Glutamatergic neuron (in vitro differentiated cells): Measurements from ENCODE around the gene FTHL17. TPM values are rescaled to one million over a fixed set of nuclear protein-coding genes. Genes with fewer than 3 reads are reported as not detected.

Source experiments
- DNase-seq: peaks from one replicate; pipeline ENCODE4 v3.0.0; 2022
- H3K27ac Mint-ChIP-seq: one replicate; pipeline ENCODE4 v1.8.0; 2020; ENCODE audit warnings: mild to moderate bottlenecking, mixed read lengths, inconsistent platforms; ENCODE audit not compliant: unreplicated experiment
- H3K27me3 Mint-ChIP-seq: one replicate; pipeline ENCODE4 v1.8.0; 2020; ENCODE audit warnings: mild to moderate bottlenecking, moderate library complexity, mixed read lengths, inconsistent platforms; ENCODE audit not compliant: unreplicated experiment
- H3K36me3 Mint-ChIP-seq: one replicate; pipeline ENCODE4 v1.8.0; 2020; ENCODE audit warnings: mild to moderate bottlenecking, mixed read lengths, inconsistent platforms; ENCODE audit not compliant: unreplicated experiment
- H3K4me1 Mint-ChIP-seq: one replicate; pipeline ENCODE4 v1.8.0; 2020; ENCODE audit warnings: mild to moderate bottlenecking, low read depth, mixed read lengths, inconsistent platforms; ENCODE audit not compliant: unreplicated experiment
- H3K4me3 Mint-ChIP-seq: one replicate; pipeline ENCODE4 v1.8.0; 2020; ENCODE audit warnings: mild to moderate bottlenecking, mixed read lengths, inconsistent platforms; ENCODE audit not compliant: unreplicated experiment
- H3K9me3 Mint-ChIP-seq: one replicate; pipeline ENCODE4 v1.8.0; 2020; ENCODE audit warnings: mild to moderate bottlenecking, moderate library complexity, mixed read lengths, inconsistent platforms; ENCODE audit not compliant: unreplicated experiment
- long read RNA-seq: library from polyadenylated mRNA; unstranded; transcript quantifications from one replicate; pipeline ENCODE4 v2.0.0, GENCODE V29; 2020; ENCODE audit not compliant: unreplicated experiment
- total RNA-seq: library from RNA; stranded (reverse); fragmentation: NEBNext Ultra II Directional; extraction: Animal tissue kit (Norgen Biotek cat#: 25700); gene quantifications from one replicate; pipeline ENCODE4 v1.2.1, GENCODE V29; 2021; ENCODE audit not compliant: unreplicated experiment
- TF ChIP-seq, protein P1 (sequence below): fragments of 200-600 bp; sonication (generic); IDR thresholded peaks from one replicate; pipeline ENCODE4 v1.5.0; 2021; ENCODE audit not compliant: partially characterized antibody, unreplicated experiment

The FTHL17 gene
- not detected for total RNA-seq
- long read RNA-seq: 0 reads

DNA sequence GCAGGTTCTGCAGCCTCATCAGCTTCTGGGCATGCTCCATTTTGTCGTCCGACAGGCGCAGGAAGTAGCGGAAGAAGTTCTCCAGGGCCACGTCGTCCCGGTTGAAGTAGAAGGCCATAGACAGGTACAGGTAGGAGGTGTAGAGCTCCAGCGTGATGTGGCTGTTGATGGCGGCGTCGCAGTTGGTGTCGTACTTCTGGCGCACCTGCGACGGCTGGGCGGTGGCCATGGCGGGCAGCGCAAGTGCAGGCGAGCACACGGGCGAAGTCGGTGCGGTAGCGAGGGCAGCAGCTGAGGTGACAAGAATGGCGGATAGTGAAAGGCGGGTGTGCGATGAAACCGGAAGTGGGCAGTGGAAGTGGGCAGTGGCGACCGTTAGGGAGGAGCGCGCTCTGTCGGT lies at the start of gene FTHL17:
Gene FTHL17 (minus strand): TSS at position 317 of the 400 bp plus-strand sequence. CDS start 88 bp downstream, at position 229.
- TF ChIP-seq, protein P1, sequence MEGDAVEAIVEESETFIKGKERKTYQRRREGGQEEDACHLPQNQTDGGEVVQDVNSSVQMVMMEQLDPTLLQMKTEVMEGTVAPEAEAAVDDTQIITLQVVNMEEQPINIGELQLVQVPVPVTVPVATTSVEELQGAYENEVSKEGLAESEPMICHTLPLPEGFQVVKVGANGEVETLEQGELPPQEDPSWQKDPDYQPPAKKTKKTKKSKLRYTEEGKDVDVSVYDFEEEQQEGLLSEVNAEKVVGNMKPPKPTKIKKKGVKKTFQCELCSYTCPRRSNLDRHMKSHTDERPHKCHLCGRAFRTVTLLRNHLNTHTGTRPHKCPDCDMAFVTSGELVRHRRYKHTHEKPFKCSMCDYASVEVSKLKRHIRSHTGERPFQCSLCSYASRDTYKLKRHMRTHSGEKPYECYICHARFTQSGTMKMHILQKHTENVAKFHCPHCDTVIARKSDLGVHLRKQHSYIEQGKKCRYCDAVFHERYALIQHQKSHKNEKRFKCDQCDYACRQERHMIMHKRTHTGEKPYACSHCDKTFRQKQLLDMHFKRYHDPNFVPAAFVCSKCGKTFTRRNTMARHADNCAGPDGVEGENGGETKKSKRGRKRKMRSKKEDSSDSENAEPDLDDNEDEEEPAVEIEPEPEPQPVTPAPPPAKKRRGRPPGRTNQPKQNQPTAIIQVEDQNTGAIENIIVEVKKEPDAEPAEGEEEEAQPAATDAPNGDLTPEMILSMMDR: no peak
- H3K4me1 Mint-ChIP-seq: no peaks in the 10 kb centered on the region
- H3K9me3 Mint-ChIP-seq: no peaks in the 10 kb centered on the region
- no peak within 1 kb of the TSS for H3K4me3 Mint-ChIP-seq
- no peak for DNase-seq
- H3K27me3 Mint-ChIP-seq: no peaks in the 10 kb centered on the region
- no peaks in the 10 kb centered on the region for H3K36me3 Mint-ChIP-seq
- no peak within 1 kb of the TSS for H3K27ac Mint-ChIP-seq

- no peaks in the 10 kb centered on the region for H3K27me3 Mint-ChIP-seq
- H3K4me3 Mint-ChIP-seq: no peak overlapping the region
- H3K36me3 Mint-ChIP-seq: no peaks in the 10 kb centered on the region
- TF ChIP-seq, protein P1: no peak
- H3K4me1 Mint-ChIP-seq: no peaks in the 10 kb centered on the region
- H3K9me3 Mint-ChIP-seq: no peaks in the 10 kb centered on the region
- no peak overlapping the region for H3K27ac Mint-ChIP-seq
- DNase-seq: no peak
Observed at GRCh38 chrX:31117266-31117665, 45.4 kb upstream of the FTHL17 start.

DNA sequence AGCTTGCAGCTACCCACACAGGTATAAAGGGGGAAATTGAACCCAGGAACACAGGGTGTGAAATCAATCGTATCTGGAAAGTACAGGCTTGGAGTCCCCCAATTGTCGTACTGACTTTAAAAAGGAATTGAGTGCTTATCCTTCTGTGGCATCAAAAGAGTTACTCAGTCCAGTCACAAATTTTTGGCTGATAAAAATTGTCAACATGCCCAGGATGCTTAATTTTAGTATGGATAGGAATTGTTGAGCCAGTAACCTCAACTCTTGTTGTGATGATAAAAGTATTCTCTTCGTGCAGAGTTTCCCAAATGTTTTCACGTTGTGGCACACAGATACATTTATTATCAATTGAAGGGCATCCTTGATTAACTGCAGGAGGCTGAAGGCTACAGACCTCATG lies 43.6 kb upstream of the FTHL17 start:
- Mint-ChIP-seq H3K9me3 (no peaks in the 10 kb centered on the region), H3K4me1 (no peaks in the 10 kb centered on the region), H3K27me3 (no peaks in the 10 kb centered on the region), H3K27ac (no peak overlapping the region), H3K4me3 (no peak overlapping the region), H3K36me3 (no peaks in the 10 kb centered on the region)
- TF ChIP-seq, protein P1: no peak
- no peak for DNase-seq

- TF ChIP-seq, protein P1: no peak
- H3K9me3 Mint-ChIP-seq: no peaks in the 10 kb centered on the region
- H3K27ac Mint-ChIP-seq: no peak overlapping the region
- no peak for DNase-seq
- no peaks in the 10 kb centered on the region for H3K4me1 Mint-ChIP-seq
- no peaks in the 10 kb centered on the region for H3K36me3 Mint-ChIP-seq
- no peaks in the 10 kb centered on the region for H3K27me3 Mint-ChIP-seq
- no peak overlapping the region for H3K4me3 Mint-ChIP-seq
Observed at GRCh38 chrX:31114858-31115257, 43.0 kb upstream of the FTHL17 start.

- no peaks in the 10 kb centered on the region for H3K27me3 Mint-ChIP-seq
Observed at GRCh38 chrX:31112226-31112999, 40.6 kb upstream of the FTHL17 start.

More at GRCh38 chrX:31112226-31112999, 40.6 kb upstream of the FTHL17 start:
- DNase-seq: no peak
- no peaks in the 10 kb centered on the region for H3K36me3 Mint-ChIP-seq
- no peaks in the 10 kb centered on the region for H3K9me3 Mint-ChIP-seq
- no peaks in the 10 kb centered on the region for H3K4me1 Mint-ChIP-seq
- H3K4me3 Mint-ChIP-seq: no peak overlapping the region
- no peak overlapping the region for H3K27ac Mint-ChIP-seq
- TF ChIP-seq, protein P1: no peak
